ENCODE data around the gene ZBED6. TPM values are rescaled to one million over a fixed set of nuclear protein-coding genes. Genes with fewer than 3 reads are reported as not detected.

ZBED6 gene
- total RNA-seq, 1 experiment from 2014 or later: 19.9 TPM

GRCh38 chr1:203763505-203763904 lies 31.9 kb upstream of the ZBED6 start:
- intact Hi-C loops (cut with micrococcal nuclease; ENCODE audit: unreplicated experiment): no loop called here
- DNase-seq: no peak
- Histone ChIP-seq H3K27me3 (replicated peaks; ENCODE audit: control insufficient read depth, insufficient read depth, low read length) (no peaks in the 10 kb centered on the region), H3K4me1 (peaks cover 6% of the 10 kb centered on the region), H3K4me3 (ENCODE audit: low read depth, low read length) (no peak overlapping the region), H3K36me3 (ENCODE audit: control insufficient read depth, insufficient read depth, low read length) (no peaks in the 10 kb centered on the region), H3K9me3 (no peaks in the 10 kb centered on the region)
- H3K36me3 Mint-ChIP-seq (ENCODE audit: insufficient read depth, unreplicated experiment): no peaks in the 10 kb centered on the region
- peaks cover 7% of the 10 kb centered on the region for H3K4me1 Mint-ChIP-seq (ENCODE audit: low read depth, unreplicated experiment)
- H3K27me3 Mint-ChIP-seq (ENCODE audit: insufficient read depth, unreplicated experiment): no peaks in the 10 kb centered on the region
- H3K4me3 Mint-ChIP-seq (ENCODE audit: unreplicated experiment): no peak overlapping the region
- POLR2A ChIA-PET: interaction anchor here (0.5 kb wide), 1 partner anchor 25 kb away, joined by 4 read pairs; no protein-coding TSS in a partner anchor
- no TSS peak for BruUV-seq (replicated peaks)
- H3K9me3 Mint-ChIP-seq (ENCODE audit: unreplicated experiment): no peaks in the 10 kb centered on the region
- CTCF ChIA-PET: no interaction called here
- H3K27ac Mint-ChIP-seq (ENCODE audit: unreplicated experiment): no peak overlapping the region
- no peak for TF ChIP-seq CTCF (IDR thresholded peaks at IDR 0.05; ENCODE audit: insufficient read depth in 1 of 2, low read depth in 1 of 2, low read length in 1 of 2, severe bottlenecking in 1 of 2, unreplicated experiment in 1 of 2)

- TF ChIP-seq CTCF (IDR thresholded peaks at IDR 0.05; ENCODE audit: insufficient read depth in 1 of 2, low read depth in 1 of 2, low read length in 1 of 2, severe bottlenecking in 1 of 2, unreplicated experiment in 1 of 2): no peak
- no peaks in the 10 kb centered on the region for H3K9me3 Mint-ChIP-seq (ENCODE audit: unreplicated experiment)
- no peak overlapping the region for H3K27ac Mint-ChIP-seq (ENCODE audit: unreplicated experiment)
- POLR2A ChIA-PET: interaction anchor here (0.5 kb wide), 1 partner anchor 24 kb away, joined by 4 read pairs; no protein-coding TSS in a partner anchor
- no peak overlapping the region for H3K4me3 ChIP-seq (ENCODE audit: low read depth, low read length)
- CTCF ChIA-PET: no interaction called here
- H3K4me1 ChIP-seq: no peaks in the 10 kb centered on the region; the same call in 1 of the 2 replicates
- DNase-seq: no peak
- no peaks in the 10 kb centered on the region for H3K36me3 ChIP-seq (ENCODE audit: control insufficient read depth, insufficient read depth, low read length)
- H3K9me3 ChIP-seq: no peaks in the 10 kb centered on the region
- BruUV-seq (replicated peaks): no TSS peak
- H3K27me3 ChIP-seq (replicated peaks; ENCODE audit: control insufficient read depth, insufficient read depth, low read length): no peaks in the 10 kb centered on the region
- H3K36me3 Mint-ChIP-seq (ENCODE audit: insufficient read depth, unreplicated experiment): no peaks in the 10 kb centered on the region
- H3K27me3 Mint-ChIP-seq (ENCODE audit: insufficient read depth, unreplicated experiment): no peaks in the 10 kb centered on the region
- H3K4me3 Mint-ChIP-seq (ENCODE audit: unreplicated experiment): no peak overlapping the region
- peaks cover 12% of the 10 kb centered on the region for H3K4me1 Mint-ChIP-seq (ENCODE audit: low read depth, unreplicated experiment)
- intact Hi-C loops (cut with micrococcal nuclease; ENCODE audit: unreplicated experiment): no loop called here
These were observed 31.1 kb upstream of the ZBED6 start for GRCh38 chr1:203764105-203765028.

GRCh38 chr1:203765029-203765837 lies 30.2 kb upstream of the ZBED6 start, which contains the start of gene LAX1:
TSS of gene LAX1 (plus strand) at chr1:203765183. CDS start at chr1:203765566, 383 bp downstream.
- Histone ChIP-seq H3K4me3 (ENCODE audit: low read depth, low read length) (no peak within 1 kb of the TSS), H3K27me3 (replicated peaks; ENCODE audit: control insufficient read depth, insufficient read depth, low read length) (no peaks in the 10 kb centered on the region), H3K4me1 (no peaks in the 10 kb centered on the region; the same call in none of the 2 replicates), H3K36me3 (ENCODE audit: control insufficient read depth, insufficient read depth, low read length) (no peaks in the 10 kb centered on the region), H3K9me3 (no peaks in the 10 kb centered on the region)
- peaks cover 9% of the 10 kb centered on the region for H3K4me1 Mint-ChIP-seq (ENCODE audit: low read depth, unreplicated experiment)
- H3K4me3 Mint-ChIP-seq (ENCODE audit: unreplicated experiment): no peak within 1 kb of the TSS
- H3K27me3 Mint-ChIP-seq (ENCODE audit: insufficient read depth, unreplicated experiment): no peaks in the 10 kb centered on the region
- TF ChIP-seq CTCF (IDR thresholded peaks at IDR 0.05; ENCODE audit: insufficient read depth in 1 of 2, low read depth in 1 of 2, low read length in 1 of 2, severe bottlenecking in 1 of 2, unreplicated experiment in 1 of 2): no peak
- ChIA-PET CTCF (no interaction called here), POLR2A (interaction anchor here (0.6 kb wide), 1 partner anchor 16 kb away, joined by 6 read pairs; no protein-coding TSS in a partner anchor)
- H3K27ac Mint-ChIP-seq (ENCODE audit: unreplicated experiment): no peak within 1 kb of the TSS
- intact Hi-C loops (cut with micrococcal nuclease; ENCODE audit: unreplicated experiment): no loop called here
- no peaks in the 10 kb centered on the region for H3K36me3 Mint-ChIP-seq (ENCODE audit: insufficient read depth, unreplicated experiment)
- no peaks in the 10 kb centered on the region for H3K9me3 Mint-ChIP-seq (ENCODE audit: unreplicated experiment)
- no TSS peak for BruUV-seq (replicated peaks)
- no peak for DNase-seq
